SK-N-SH (cell line): ENCODE measurements around the gene PDE9A. TPM values are rescaled to one million over a fixed set of nuclear protein-coding genes. Genes with fewer than 3 reads are reported as not detected.

Source experiments
- CTCF ChIA-PET: fragments of 300-600, 350-600 bp; formaldehyde crosslinking; extraction: SDS; loops from one replicate; lab custom pipeline; 2021; lab: Yijun Ruan, JAX
- POLR2A ChIA-PET: fragments of 350-600 bp; sonication (Branson Sonifier 250); formaldehyde crosslinking; extraction: SDS; loops from one replicate; lab custom pipeline; 2020; ENCODE audit warnings: antibody characterized with exemption, inconsistent platforms; lab: Yijun Ruan, JAX
- DNase-seq: peaks from one replicate; pipeline ENCODE4 v3.0.0; 2012
- H2AFZ ChIP-seq: fragments of 200-600 bp; sonication (generic); 2 replicates; pipeline ENCODE4 v1.8.1; 2016; ENCODE audit warnings: antibody characterized with exemption, mild to moderate bottlenecking, low read depth
- H3F3A ChIP-seq: fragments of 200-600 bp; sonication (generic); replicated peaks from 2 replicates; pipeline ENCODE3; 2016; ENCODE audit warnings: antibody characterized with exemption, mild to moderate bottlenecking; ENCODE audit not compliant: insufficient read depth
- H3K27ac ChIP-seq, 2 experiments: fragments of 200-500 bp in 1 of 2; fragments of 200-600 bp in 1 of 2; sonication (Bioruptor generic) in 1 of 2; sonication (generic), shearing (Covaris generic) in 1 of 2; 2 replicates each; pipeline versions ENCODE4 v1.5.1 to v1.6.1; 2014 to 2016; ENCODE audit warnings: low read depth in 2 of 2, inconsistent platforms in 1 of 2, low read length in 1 of 2, mild to moderate bottlenecking in 1 of 2, mixed read lengths in 1 of 2
- H3K27me3 ChIP-seq: fragments of 200-600 bp; sonication (generic), shearing (Covaris generic); 2 replicates; pipeline ENCODE4 v1.6.1; 2016; ENCODE audit warnings: mixed run types; ENCODE audit not compliant: insufficient read depth
- H3K36me3 ChIP-seq, 2 experiments: fragments of 200-500 bp in 1 of 2; fragments of 200-600 bp in 1 of 2; sonication (Bioruptor generic) in 1 of 2; sonication (generic) in 1 of 2; replicated peaks in 1 of 2; 2 replicates each; pipeline versions ENCODE3 to v1.5.1; 2014 to 2016; ENCODE audit warnings: low read length in 1 of 2, mild to moderate bottlenecking in 1 of 2; ENCODE audit not compliant: insufficient read depth in 2 of 2, control insufficient read depth in 1 of 2
- H3K4me1 ChIP-seq, 2 experiments: fragments of 200-500 bp in 1 of 2; fragments of 200-600 bp in 1 of 2; sonication (Bioruptor generic) in 1 of 2; sonication (generic), shearing (Covaris generic) in 1 of 2; 2 replicates each; pipeline versions ENCODE4 v1.5.1 to v1.6.1; 2014 to 2016; ENCODE audit warnings: low read depth in 1 of 2, low read length in 1 of 2, mixed run types in 1 of 2; ENCODE audit not compliant: insufficient read depth in 2 of 2, control insufficient read depth in 1 of 2
- H3K4me2 ChIP-seq: fragments of 200-600 bp; sonication (generic), shearing (Covaris generic); 2 replicates; pipeline ENCODE4 v1.6.1; 2017; ENCODE audit warnings: mixed run types
- H3K4me3 ChIP-seq, 2 experiments: fragments of 200-500 bp in 1 of 2; fragments of 200-600 bp in 1 of 2; sonication (Bioruptor generic) in 1 of 2; sonication (generic), shearing (Covaris generic) in 1 of 2; 2 replicates each; pipeline versions ENCODE4 v1.5.1 to v1.8.1; 2014 to 2016; ENCODE audit warnings: low read depth in 2 of 2, inconsistent platforms in 1 of 2, low read length in 1 of 2, mild to moderate bottlenecking in 1 of 2, mixed read lengths in 1 of 2, moderate library complexity in 1 of 2
- H3K79me2 ChIP-seq: fragments of 200-600 bp; sonication (generic); 2 replicates; pipeline ENCODE4 v1.8.1; 2017; ENCODE audit warnings: mild to moderate bottlenecking; ENCODE audit not compliant: insufficient read depth
- H3K9ac ChIP-seq: fragments of 200-600 bp; sonication (generic); 2 replicates; pipeline ENCODE4 v1.6.1; 2017; ENCODE audit warnings: mixed run types
- H3K9me2 ChIP-seq: fragments of 200-600 bp; sonication (generic); 2 replicates; pipeline ENCODE4 v1.6.1; 2017; ENCODE audit warnings: mixed run types
- H3K9me3 ChIP-seq: fragments of 200-600 bp; sonication (generic); 2 replicates; pipeline ENCODE4 v1.6.1; 2017; ENCODE audit warnings: mixed run types, mild to moderate bottlenecking, moderate library complexity
- H4K20me1 ChIP-seq: fragments of 200-600 bp; sonication (generic); 2 replicates; pipeline ENCODE4 v1.6.1; 2017; ENCODE audit warnings: mild to moderate bottlenecking, mixed run types; ENCODE audit not compliant: insufficient read depth
- ELF1 ChIP-seq: IDR thresholded peaks from 2 replicates; pipeline ENCODE4 v1.4.0; 2012
- EP300 ChIP-seq, 2 experiments: IDR thresholded peaks; 2 replicates each; pipeline versions ENCODE4 v1.4.0 to v1.6.1; 2012; ENCODE audit warnings: borderline replicate concordance in 1 of 2, low read depth in 1 of 2, low read length in 1 of 2
- FOSL2 ChIP-seq: IDR thresholded peaks from 2 replicates; pipeline ENCODE4 v1.4.0; 2012; ENCODE audit warnings: low read depth, mild to moderate bottlenecking, moderate library complexity, borderline replicate concordance
- FOXJ3 ChIP-seq: sonication (generic); formaldehyde crosslinking; IDR thresholded peaks from 2 replicates; pipeline ENCODE4 v1.5.1; 2020; ENCODE audit warnings: mild to moderate bottlenecking, missing genetic modification reagents
- GATA2 ChIP-seq: sonication (generic); formaldehyde crosslinking; IDR thresholded peaks from 2 replicates; pipeline ENCODE4 v1.5.0; 2020; ENCODE audit warnings: mild to moderate bottlenecking, missing genetic modification reagents
- IRF3 ChIP-seq: fragments of 150-350 bp; IDR thresholded peaks from 2 replicates; pipeline ENCODE4 v1.6.1; 2016; ENCODE audit warnings: mild to moderate bottlenecking, low read depth, low read length
- MAX ChIP-seq: IDR thresholded peaks from 2 replicates; pipeline ENCODE4 v1.4.0; 2012; ENCODE audit warnings: low read depth
- MXI1 ChIP-seq: IDR thresholded peaks from 2 replicates; pipeline ENCODE4 v1.6.1; 2012; ENCODE audit warnings: mild to moderate bottlenecking, low read depth, low read length, improper control_type of control experiment
- NFIC ChIP-seq: IDR thresholded peaks from 2 replicates; pipeline ENCODE4 v1.4.0; 2012; ENCODE audit warnings: borderline replicate concordance
- NRF1 ChIP-seq: IDR thresholded peaks from 2 replicates; pipeline ENCODE4 v1.6.1; 2012; ENCODE audit warnings: low read depth, mild to moderate bottlenecking, low read length
- POLR2AphosphoS5 ChIP-seq: IDR thresholded peaks from 2 replicates; pipeline ENCODE4 v1.6.1; 2012; ENCODE audit warnings: low read depth, low read length
- RAD21 ChIP-seq: IDR thresholded peaks from 2 replicates; pipeline ENCODE4 v1.6.1; 2012; ENCODE audit warnings: mild to moderate bottlenecking, low read length
- RCOR1 ChIP-seq: fragments of 150-350 bp; IDR thresholded peaks from 2 replicates; pipeline ENCODE4 v1.6.1; 2017; ENCODE audit warnings: antibody characterized with exemption, low read length
- REST ChIP-seq: IDR thresholded peaks from 2 replicates; pipeline ENCODE4 v1.6.1; 2012; ENCODE audit warnings: mild to moderate bottlenecking, low read depth, low read length, moderate library complexity
- RXRA ChIP-seq: IDR thresholded peaks from 2 replicates; pipeline ENCODE4 v1.4.0; 2012; ENCODE audit warnings: low read depth, mild to moderate bottlenecking, borderline replicate concordance
- SMC3 ChIP-seq: IDR thresholded peaks from 2 replicates; pipeline ENCODE4 v1.6.1; 2012; ENCODE audit warnings: low read depth, low read length, improper control_type of control experiment
- TAF1 ChIP-seq: IDR thresholded peaks from 2 replicates; pipeline ENCODE4 v1.6.1; 2012; ENCODE audit warnings: low read depth, mild to moderate bottlenecking, low read length, moderate library complexity, borderline replicate concordance
- TCF12 ChIP-seq: IDR thresholded peaks from 2 replicates; pipeline ENCODE4 v1.4.0; 2012
- USF1 ChIP-seq: IDR thresholded peaks from 2 replicates; pipeline ENCODE4 v1.4.0; 2012; ENCODE audit warnings: low read depth, borderline replicate concordance
- USF2 ChIP-seq: fragments of 150-350 bp; IDR thresholded peaks from 2 replicates; pipeline ENCODE4 v1.6.1; 2017; ENCODE audit warnings: antibody characterized with exemption, low read length, low read depth, borderline replicate concordance
- YY1 ChIP-seq: IDR thresholded peaks from 2 replicates; pipeline ENCODE4 v1.4.0; 2012; ENCODE audit warnings: low read depth, mild to moderate bottlenecking
- WGBS: methylation state at CpG from one replicate; pipeline ENCODE4 v1.1.6; 2017; ENCODE audit warnings: low lambda C conversion rate; 5-methylcytosine and 5-hydroxymethylcytosine counted together
- polyA plus RNA-seq, 3 experiments: library from polyadenylated mRNA; depleted of rRNA; stranded (reverse); fragments of >200 nt; gene quantifications; 2 replicates each; pipeline ENCODE4 v1.2.3, GENCODE V29; 2012

The PDE9A gene
- polyA plus RNA-seq, 1 of the 3 experiments (the other 2 are of a cell fraction) = 0.28 TPM

GRCh38 chr21:42706765-42707164 is 53.3 kb downstream of the PDE9A start:
- no peaks in the 10 kb centered on the region for H3K36me3 ChIP-seq
- TF ChIP-seq MXI1 (no peak), REST (no peak), NRF1 (no peak), IRF3 (no peak), USF1 (no peak), SMC3 (no peak), MAX (no peak), RCOR1 (no peak), RXRA (no peak), TCF12 (no peak), NFIC (no peak)
- no peaks in the 10 kb centered on the region for H3F3A ChIP-seq
- H3K4me1 ChIP-seq = no peaks in the 10 kb centered on the region
- no peak overlapping the region for H3K4me3 ChIP-seq
- POLR2A ChIA-PET = no interaction called here
- WGBS = 64% methylated on average over 13 of the region's 13 CpGs
- no peaks in the 10 kb centered on the region for H3K27me3 ChIP-seq
- no peak overlapping the region for H2AFZ ChIP-seq
- H3K27ac ChIP-seq = no peak overlapping the region
- no peak overlapping the region for H3K4me2 ChIP-seq
- CTCF ChIA-PET = interaction anchor here (0.7 to 1.2 kb wide), 2 partner anchors 11 to 158 kb away, joined by 3 to 4 read pairs; no protein-coding TSS in a partner anchor
- no peaks in the 10 kb centered on the region for H4K20me1 ChIP-seq
- H3K9me2 ChIP-seq = no peaks in the 10 kb centered on the region
- no peaks in the 10 kb centered on the region for H3K9me3 ChIP-seq
- no peaks in the 10 kb centered on the region for H3K79me2 ChIP-seq
- DNase-seq = no peak
- H3K9ac ChIP-seq = no peak overlapping the region

GRCh38 chr21:42707207-42707830 is 53.9 kb downstream of the PDE9A start:
- H4K20me1 ChIP-seq = no peaks in the 10 kb centered on the region
- no peaks in the 10 kb centered on the region for H3K79me2 ChIP-seq
- no peaks in the 10 kb centered on the region for H3K9me3 ChIP-seq
- H3K4me3 ChIP-seq = no peak overlapping the region
- ChIA-PET POLR2A (interaction anchor here (0.6 kb wide), 1 partner anchor 939 kb away, joined by 3 read pairs; no protein-coding TSS in a partner anchor), CTCF (interaction anchor here (0.6 to 1.2 kb wide), 3 partner anchors 10 to 158 kb away, joined by 3 to 4 read pairs (median 3); no protein-coding TSS in a partner anchor)
- no peak for DNase-seq
- no peaks in the 10 kb centered on the region for H3K36me3 ChIP-seq
- WGBS = 80% methylated on average over 7 of the region's 7 CpGs
- H3F3A ChIP-seq = no peaks in the 10 kb centered on the region
- no peaks in the 10 kb centered on the region for H3K4me1 ChIP-seq
- no peaks in the 10 kb centered on the region for H3K9me2 ChIP-seq
- H2AFZ ChIP-seq = no peak overlapping the region
- no peak overlapping the region for H3K9ac ChIP-seq
- H3K4me2 ChIP-seq = no peak overlapping the region
- no peak overlapping the region for H3K27ac ChIP-seq
- no peaks in the 10 kb centered on the region for H3K27me3 ChIP-seq
- TF ChIP-seq YY1 = no peak
- no peak for TF ChIP-seq GATA2 (CRISPR knock-in tag)
- no peak for TF ChIP-seq USF2
- TF ChIP-seq ELF1 = no peak
- no peak for TF ChIP-seq RCOR1
- TF ChIP-seq FOXJ3 = no peak
- TF ChIP-seq POLR2AphosphoS5 = no peak
- TF ChIP-seq RXRA = no peak
- no peak for TF ChIP-seq TAF1
- TF ChIP-seq RAD21 = no peak
- TF ChIP-seq FOSL2 = no peak
- TF ChIP-seq EP300 (IDR thresholded peaks at IDR 0.05; ENCODE audit: borderline replicate concordance in 1 of 2, low read depth in 1 of 2, low read length in 1 of 2) = no peak
